ENCODE measurements around the gene PIP4K2C. TPM values are rescaled to one million over a fixed set of nuclear protein-coding genes. Genes with fewer than 3 reads are reported as not detected.
A peak's percentile ranks its signal among the peaks of the same experiment; 100 is the strongest.

Gene PIP4K2C
- total RNA-seq, 6 experiments from 2014 or later, result 11.3 to 27.6 (median 12.8) TPM

GRCh38 chr12:57624441-57625220 lies 33.6 kb downstream of the PIP4K2C start:
- no peak overlapping the region for H3K4me3 ChIP-seq
- intact Hi-C loops (cut with DNase I), result loop anchor here (5.0 kb wide), 1 partner anchor 42 kb away; no protein-coding TSS in a partner anchor
- no peak overlapping the region for H3K27ac ChIP-seq
- WGBS (ENCODE audit: insufficient coverage, low coverage, low lambda C conversion rate, missing lambda C conversion rate), result 67% methylated on average over 6 of the region's 8 CpGs
- peaks cover 6 to 46% of the 10 kb centered on the region in 2 donors for H3K27me3 ChIP-seq
- H3K36me3 ChIP-seq, result no peaks in the 10 kb centered on the region
- DNase-seq (peak in 1 of 3 donors; percentile 28), ATAC-seq (no peak)
- no peaks in the 10 kb centered on the region for H3K9me3 ChIP-seq
- peaks cover 0 to 16% (median 6%) of the 10 kb centered on the region in 4 donors for H3K4me1 ChIP-seq
- no peak for TF ChIP-seq CTCF (IDR thresholded peaks at IDR 0.05)
- TF ChIP-seq POLR2A (IDR thresholded peaks at IDR 0.05), result no peak

- Histone ChIP-seq H3K4me3 (no peak overlapping the region), H3K36me3 (no peaks in the 10 kb centered on the region), H3K9me3 (no peaks in the 10 kb centered on the region), H3K4me1 (peaks cover 0 to 16% (median 6%) of the 10 kb centered on the region in 4 donors), H3K27ac (no peak overlapping the region), H3K27me3 (peaks cover 6 to 37% of the 10 kb centered on the region in 2 donors)
- WGBS (ENCODE audit: insufficient coverage, low coverage, low lambda C conversion rate, missing lambda C conversion rate), result 76% methylated on average over 6 of the region's 12 CpGs
- peak in 1 of 3 donors; percentile 29 for DNase-seq
- no peak for TF ChIP-seq CTCF (IDR thresholded peaks at IDR 0.05)
- no peak for TF ChIP-seq POLR2A (IDR thresholded peaks at IDR 0.05)
- intact Hi-C loops (cut with DNase I), result no loop called here
- no peak for ATAC-seq
Measured at GRCh38 chr12:57625261-57626032, 34.5 kb downstream of the PIP4K2C start.

- peak in 3 of 4 donors; percentile 47 to 53 (median 48) for ATAC-seq
- DNase-seq, result peak in 2 of 3 donors; percentile 52 to 55
Measured at GRCh38 chr12:57626111-57626920, 35.3 kb downstream of the PIP4K2C start.

More at GRCh38 chr12:57626111-57626920, 35.3 kb downstream of the PIP4K2C start:
- TF ChIP-seq CTCF (IDR thresholded peaks at IDR 0.05) (no peak), POLR2A (IDR thresholded peaks at IDR 0.05) (no peak)
- Histone ChIP-seq H3K36me3 (no peaks in the 10 kb centered on the region), H3K4me1 (peaks cover 0 to 11% (median 3%) of the 10 kb centered on the region in 4 donors), H3K4me3 (no peak overlapping the region), H3K27ac (no peak overlapping the region), H3K9me3 (no peaks in the 10 kb centered on the region), H3K27me3 (peaks cover 6 to 29% of the 10 kb centered on the region in 2 donors)
- intact Hi-C loops (cut with DNase I), result no loop called here
- 8% methylated on average over 13 of the region's 13 CpGs for WGBS (ENCODE audit: insufficient coverage, low coverage, low lambda C conversion rate, missing lambda C conversion rate)

Measured in right lobe of liver (tissue), 6 donors.